GM18507 (cell line): ENCODE results near the gene VIPR2.

Source experiments
- DNase-seq: peaks from one replicate; pipeline ENCODE4 v3.0.0; 2011; ENCODE audit warnings: low read depth; ENCODE audit not compliant: insufficient read length; ENCODE audit errors: extremely low spot score
- FAIRE-seq: peaks from 2 replicates; lab custom pipeline; 2011; peaks lifted over from hg19 to GRCh38; lab: Jason Lieb, UNC

The VIPR2 gene

GRCh38 chr7:159078193-159078910 lies 66.3 kb downstream of the VIPR2 start:
- DNase-seq (no peak), FAIRE-seq (no peak)

GRCh38 chr7:159076333-159076732 lies 68.3 kb downstream of the VIPR2 start:
- DNase-seq (no peak), FAIRE-seq (no peak)

- no peak for DNase-seq
- no peak for FAIRE-seq
These were observed 69.0 kb downstream of the VIPR2 start for GRCh38 chr7:159075563-159076238.

GRCh38 chr7:159071260-159071659 lies 73.4 kb downstream of the VIPR2 start:
- no peak for FAIRE-seq

GRCh38 chr7:159070431-159071148 lies 74.1 kb downstream of the VIPR2 start:
- DNase-seq (no peak), FAIRE-seq (no peak)

More at GRCh38 chr7:159071260-159071659, 73.4 kb downstream of the VIPR2 start:
- no peak for DNase-seq

GRCh38 chr7:159068893-159069448 lies 75.7 kb downstream of the VIPR2 start:
- no peak for FAIRE-seq

GRCh38 chr7:159068488-159068811 lies 76.2 kb downstream of the VIPR2 start:
- FAIRE-seq = no peak
- DNase-seq = no peak

More at GRCh38 chr7:159068893-159069448, 75.7 kb downstream of the VIPR2 start:
- DNase-seq = no peak

GRCh38 chr7:159067576-159068487 lies 76.8 kb downstream of the VIPR2 start:
- FAIRE-seq (no peak), DNase-seq (no peak)

- FAIRE-seq = no peak
- DNase-seq = no peak
These were observed 77.7 kb downstream of the VIPR2 start for GRCh38 chr7:159066816-159067575.

- no peak for DNase-seq
- no peak for FAIRE-seq
These were observed 78.7 kb downstream of the VIPR2 start for GRCh38 chr7:159065852-159066480.

GRCh38 chr7:159064816-159065510 lies 79.7 kb downstream of the VIPR2 start:
- FAIRE-seq (no peak), DNase-seq (no peak)

- DNase-seq (no peak), FAIRE-seq (no peak)
These were observed 80.4 kb downstream of the VIPR2 start for GRCh38 chr7:159064121-159064815.

GRCh38 chr7:159063046-159063840 lies 81.4 kb downstream of the VIPR2 start:
- FAIRE-seq (no peak), DNase-seq (no peak)

- DNase-seq (no peak), FAIRE-seq (no peak)
These were observed 82.1 kb downstream of the VIPR2 start for GRCh38 chr7:159062569-159062968.

- FAIRE-seq = no peak
- no peak for DNase-seq
These were observed 82.9 kb downstream of the VIPR2 start for GRCh38 chr7:159061674-159062212.

GRCh38 chr7:159061209-159061608 lies 83.5 kb downstream of the VIPR2 start:
- FAIRE-seq (no peak), DNase-seq (no peak)
